Stimulated activated CD4-positive, alpha-beta T cell treated with anti-CD3 and anti-CD28 coated beads, TNF-alpha, amount 100 ng/mL, for 48 hours (primary cell): ENCODE results near the gene SLC30A7.

Source experiments
- DNase-seq, 3 donors: peaks; one replicate each; pipeline ENCODE4 v3.0.0-alpha.2; 2020; ENCODE audit warnings: low read depth in 3 of 3

SLC30A7 gene

DNA sequence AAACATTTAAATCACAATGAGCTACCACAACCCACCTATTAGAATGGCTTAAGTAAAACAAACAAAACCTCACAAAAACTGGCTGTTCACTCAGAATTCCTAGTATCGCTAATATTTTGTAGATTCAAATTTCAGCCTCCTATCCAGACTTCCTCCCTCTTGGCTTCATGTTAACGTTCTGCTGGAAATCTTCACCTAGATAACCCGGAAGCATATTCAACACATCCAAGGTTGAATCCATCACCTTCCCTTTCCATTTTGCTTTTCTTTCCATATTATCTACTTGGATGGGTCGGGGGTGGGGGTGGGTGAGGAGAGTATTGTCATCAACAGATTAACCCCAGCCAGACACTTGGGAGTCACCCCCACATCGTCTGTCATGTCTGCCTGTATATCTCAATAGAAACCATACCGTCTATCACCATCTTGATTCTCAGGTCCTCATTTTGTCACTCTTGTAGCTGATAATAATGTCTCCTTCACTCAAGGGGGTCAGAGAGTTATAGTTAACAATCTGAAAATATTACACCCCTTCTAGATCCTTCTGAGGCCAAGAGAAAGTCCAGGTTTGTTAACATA is 131.4 kb downstream of the SLC30A7 start:
- DNase-seq = no peak

DNA sequence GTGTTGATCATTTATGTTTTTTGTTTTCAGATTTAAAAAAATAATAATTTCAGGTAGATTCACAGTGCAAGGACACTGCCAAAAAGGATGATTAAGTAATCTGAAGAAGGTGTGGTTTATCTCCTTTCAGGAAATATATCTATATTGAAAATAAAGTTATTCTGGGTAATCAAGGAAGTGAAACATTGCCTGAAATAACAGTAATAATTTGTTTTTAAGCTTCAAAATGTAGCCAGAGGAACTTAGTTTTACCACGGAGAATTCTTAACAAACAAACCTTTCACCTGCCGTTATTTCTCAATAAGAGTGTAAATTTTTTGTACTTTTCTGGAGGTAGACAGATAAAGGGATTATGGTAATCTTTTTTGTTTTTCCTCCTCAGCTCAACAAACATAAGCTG is 132.6 kb downstream of the SLC30A7 start:
- no peak for DNase-seq

DNA sequence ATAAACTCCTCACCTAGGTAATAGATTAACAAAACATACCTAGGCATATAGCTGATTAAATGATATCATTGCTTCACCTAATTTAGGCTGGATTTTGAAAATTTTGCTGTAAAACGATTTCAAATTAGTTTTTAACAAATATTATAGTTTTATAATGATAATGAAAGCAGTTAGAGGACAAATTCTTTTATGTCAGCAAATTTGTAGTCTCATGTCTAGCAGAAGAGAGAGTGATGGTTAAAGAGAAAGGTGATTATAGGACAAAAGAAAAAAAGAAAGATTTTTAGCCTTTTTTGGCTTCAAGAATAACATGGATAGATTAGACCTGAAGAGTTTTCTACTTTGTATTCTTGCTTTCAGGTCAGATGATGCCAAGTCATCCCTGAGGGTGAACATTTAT is 133.3 kb downstream of the SLC30A7 start:
- DNase-seq = no peak

DNA sequence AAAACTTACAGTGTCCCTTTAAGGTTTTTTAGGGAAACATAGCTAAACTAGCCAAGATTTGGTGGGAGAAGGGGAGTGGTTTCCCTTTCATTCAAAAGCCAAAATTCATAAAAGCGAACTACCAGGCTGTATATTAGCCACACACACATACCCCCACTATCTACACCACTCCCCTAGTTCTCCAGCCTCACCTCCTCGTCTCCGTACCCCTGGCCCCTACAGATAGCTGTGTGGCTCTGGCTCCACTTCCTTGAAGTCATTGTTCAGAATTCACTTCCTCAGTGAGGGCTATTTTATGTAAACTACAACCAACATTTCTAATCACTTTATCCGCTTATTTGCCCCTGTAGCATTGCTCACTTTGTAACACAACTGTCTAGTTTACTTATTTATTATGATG is 135.0 kb downstream of the SLC30A7 start:
- no peak for DNase-seq
